MCF 10A (cell line): Measurements from ENCODE around the gene KASH5. TPM values are rescaled to one million over a fixed set of nuclear protein-coding genes. Genes with fewer than 3 reads are reported as not detected.

Experiments used
- BruUV-seq: library from RNA; stranded (reverse); fragments of 400-500 nt; replicated peaks from 2 replicates; lab custom pipeline; 2021; lab: Mats Ljungman, UMichigan
- CTCF ChIA-PET: fragments of 300-600 bp; sonication (Branson Sonifier 250); formaldehyde crosslinking; extraction: SDS; loops from one replicate; lab custom pipeline; 2021; ENCODE audit warnings: antibody characterized with exemption, inconsistent platforms; lab: Yijun Ruan, JAX
- POLR2A ChIA-PET: fragments of 300-600, 350-650 bp; sonication (Branson Sonifier 250); formaldehyde crosslinking; extraction: SDS; loops from one replicate; lab custom pipeline; 2020; ENCODE audit warnings: antibody characterized with exemption, inconsistent platforms; lab: Yijun Ruan, JAX
- DNase-seq: peaks from one replicate; pipeline ENCODE4 v3.0.0-alpha.2; 2018; ENCODE audit not compliant: unreplicated experiment
- H3K27ac Mint-ChIP-seq: one replicate; pipeline ENCODE4 v1.8.0; 2022; ENCODE audit warnings: mild to moderate bottlenecking, low read depth, mixed read lengths; ENCODE audit not compliant: unreplicated experiment
- H3K27me3 Mint-ChIP-seq: one replicate; pipeline ENCODE4 v1.8.0; 2022; ENCODE audit warnings: mixed read lengths; ENCODE audit not compliant: insufficient read depth, unreplicated experiment
- H3K36me3 Mint-ChIP-seq: one replicate; pipeline ENCODE4 v1.8.0; 2022; ENCODE audit warnings: mild to moderate bottlenecking, moderate library complexity, mixed read lengths; ENCODE audit not compliant: insufficient read depth, unreplicated experiment
- H3K4me1 Mint-ChIP-seq: one replicate; pipeline ENCODE4 v1.8.0; 2022; ENCODE audit warnings: mixed read lengths; ENCODE audit not compliant: insufficient read depth, unreplicated experiment
- H3K4me3 Mint-ChIP-seq: one replicate; pipeline ENCODE4 v1.8.0; 2022; ENCODE audit warnings: mild to moderate bottlenecking, moderate library complexity, mixed read lengths; ENCODE audit not compliant: unreplicated experiment
- H3K9me3 Mint-ChIP-seq: one replicate; pipeline ENCODE4 v1.8.0; 2022; ENCODE audit warnings: mixed read lengths; ENCODE audit not compliant: unreplicated experiment
- CTCF ChIP-seq: fragments of 200-600 bp; IDR thresholded peaks from one replicate; pipeline ENCODE4 v1.8.0; 2022; ENCODE audit warnings: antibody characterized with exemption, mild to moderate bottlenecking; ENCODE audit not compliant: unreplicated experiment
- intact Hi-C: fragments of 100-400 bp; cut with micrococcal nuclease; formaldehyde crosslinking; loops from 2 replicates; pipeline ENCODE4 v1.14.1; 2022
- total RNA-seq: library from RNA; stranded (reverse); gene quantifications from 2 replicates; pipeline ENCODE4 v1.2.3, GENCODE V29; 2022

KASH5 gene
- total RNA-seq, 1 experiment from 2014 or later = not detected

- peaks cover 19% of the 10 kb centered on the region for H3K4me1 Mint-ChIP-seq
- CTCF ChIA-PET = no interaction called here
- no peak overlapping the region for H3K27ac Mint-ChIP-seq
- H3K36me3 Mint-ChIP-seq = no peaks in the 10 kb centered on the region
- peaks cover 67% of the 10 kb centered on the region for H3K27me3 Mint-ChIP-seq
- no TSS peak for BruUV-seq
- H3K4me3 Mint-ChIP-seq = no peak overlapping the region
- POLR2A ChIA-PET = no interaction called here
- intact Hi-C loops = no loop called here
- TF ChIP-seq CTCF = no peak
- H3K9me3 Mint-ChIP-seq = no peaks in the 10 kb centered on the region
- DNase-seq = no peak
Observed at GRCh38 chr19:49438261-49438660, 50.2 kb downstream of the KASH5 start.

- ChIA-PET POLR2A (interaction anchor here (0.5 to 0.7 kb wide), 2 partner anchors 429 to 775 kb away, joined by 3 to 4 read pairs; no protein-coding TSS in a partner anchor), CTCF (interaction anchor here (0.8 to 1.9 kb wide), 2 partner anchors 15 to 49 kb away, joined by 3 to 6 read pairs; partner anchors contain the start of gene GFY)
- no peaks in the 10 kb centered on the region for H3K9me3 Mint-ChIP-seq
- H3K4me3 Mint-ChIP-seq = no peak overlapping the region
- intact Hi-C loops = no loop called here
- no TSS peak for BruUV-seq
- H3K4me1 Mint-ChIP-seq = peaks cover 28% of the 10 kb centered on the region
- H3K27me3 Mint-ChIP-seq = peaks cover 67% of the 10 kb centered on the region
- no peak for DNase-seq
- H3K27ac Mint-ChIP-seq = no peak overlapping the region
- TF ChIP-seq CTCF = no peak
- no peaks in the 10 kb centered on the region for H3K36me3 Mint-ChIP-seq
Observed at GRCh38 chr19:49439836-49440235, 51.8 kb downstream of the KASH5 start.

GRCh38 chr19:49440439-49441209 is 52.6 kb downstream of the KASH5 start:
- BruUV-seq = no TSS peak
- TF ChIP-seq CTCF = no peak
- intact Hi-C loops = no loop called here
- Mint-ChIP-seq H3K36me3 (no peaks in the 10 kb centered on the region), H3K9me3 (no peaks in the 10 kb centered on the region), H3K4me1 (peaks cover 28% of the 10 kb centered on the region), H3K27me3 (peaks cover 67% of the 10 kb centered on the region), H3K4me3 (peak overlapping the region; percentile 63), H3K27ac (no peak overlapping the region)
- ChIA-PET CTCF (interaction anchor here (0.8 to 1.9 kb wide), 2 partner anchors 16 to 49 kb away, joined by 3 to 6 read pairs; partner anchors contain the start of gene GFY), POLR2A (interaction anchor here (0.5 to 0.7 kb wide), 2 partner anchors 429 to 776 kb away, joined by 3 to 4 read pairs; no protein-coding TSS in a partner anchor)
- DNase-seq = no peak

GRCh38 chr19:49441210-49441959 is 53.3 kb downstream of the KASH5 start, which contains the start of gene SLC17A7:
Gene SLC17A7 (minus strand): TSS chr19:49441527. CDS start chr19:49441379, 148 bp downstream.
- intact Hi-C loops = no loop called here
- no peak within 1 kb of the TSS for H3K27ac Mint-ChIP-seq
- H3K27me3 Mint-ChIP-seq = peaks cover 66% of the 10 kb centered on the region
- ChIA-PET POLR2A (interaction anchor here (0.6 to 1.9 kb wide), 2 partner anchors 7 to 11 kb away, joined by 3 to 6 read pairs; partner anchors contain the start of gene PIH1D1), CTCF (interaction anchor here (0.7 to 2.3 kb wide), 4 partner anchors 49 to 215 kb away, joined by 4 to 30 read pairs (median 6); no protein-coding TSS in a partner anchor)
- no peak for DNase-seq
- TF ChIP-seq CTCF = no peak
- peak within 1 kb of the TSS; percentile 75 for H3K4me3 Mint-ChIP-seq
- peaks cover 28% of the 10 kb centered on the region for H3K4me1 Mint-ChIP-seq
- no peaks in the 10 kb centered on the region for H3K36me3 Mint-ChIP-seq
- no TSS peak for BruUV-seq
- H3K9me3 Mint-ChIP-seq = no peaks in the 10 kb centered on the region
